ENCODE results near the gene DYRK1A. TPM values are rescaled to one million over a fixed set of nuclear protein-coding genes. Genes with fewer than 3 reads are reported as not detected.

The DYRK1A gene
- total RNA-seq, 6 experiments from 2014 or later: 35.8 to 47.3 (median 42.5) TPM

DNA sequence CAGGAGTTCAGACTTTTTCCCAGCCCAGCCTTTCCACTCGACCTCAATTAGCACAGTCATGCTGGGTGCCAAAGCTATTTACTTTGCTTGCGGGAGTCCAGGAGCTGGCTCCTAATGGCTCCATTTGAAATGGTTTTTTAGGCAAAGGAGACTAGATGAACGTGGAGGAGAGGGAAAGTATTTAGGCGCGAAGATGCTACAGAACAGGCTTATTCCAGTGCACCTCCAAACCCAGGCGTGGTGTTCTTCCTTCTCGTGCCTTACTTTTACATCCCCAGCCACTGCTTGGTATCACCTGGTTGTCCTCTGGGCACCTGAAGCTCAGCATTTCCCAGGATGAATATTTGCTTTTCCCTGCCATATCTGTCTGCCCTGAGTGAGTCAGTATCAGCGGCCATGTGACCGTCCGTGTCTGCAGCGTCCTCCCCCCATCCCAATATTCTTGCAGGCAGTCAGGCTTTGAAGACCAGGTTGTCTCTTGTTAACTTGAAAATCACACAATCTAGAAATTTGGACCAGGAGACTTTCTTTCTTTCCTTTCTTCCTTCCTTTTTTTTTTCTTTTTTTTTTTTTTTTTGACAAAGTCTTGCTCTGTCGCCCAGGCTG, 198.5 kb downstream of the DYRK1A start:
- H3K27me3 Mint-ChIP-seq (ENCODE audit: insufficient read depth): peaks cover 1% of the 10 kb centered on the region; the same call in 1 of the 2 replicates
- H3K4me1 Mint-ChIP-seq (ENCODE audit: low read depth): peaks cover 31% of the 10 kb centered on the region
- no peaks in the 10 kb centered on the region for H3K36me3 Mint-ChIP-seq (ENCODE audit: low read depth)
- peak overlapping the region; percentile 91 for H3K4me3 Mint-ChIP-seq
- no peaks in the 10 kb centered on the region for H3K9me3 Mint-ChIP-seq
- peak overlapping the region; percentile 99 for H3K27ac Mint-ChIP-seq
- no peak for DNase-seq
- TF ChIP-seq CTCF (IDR thresholded peaks at IDR 0.05): no peak

DNA sequence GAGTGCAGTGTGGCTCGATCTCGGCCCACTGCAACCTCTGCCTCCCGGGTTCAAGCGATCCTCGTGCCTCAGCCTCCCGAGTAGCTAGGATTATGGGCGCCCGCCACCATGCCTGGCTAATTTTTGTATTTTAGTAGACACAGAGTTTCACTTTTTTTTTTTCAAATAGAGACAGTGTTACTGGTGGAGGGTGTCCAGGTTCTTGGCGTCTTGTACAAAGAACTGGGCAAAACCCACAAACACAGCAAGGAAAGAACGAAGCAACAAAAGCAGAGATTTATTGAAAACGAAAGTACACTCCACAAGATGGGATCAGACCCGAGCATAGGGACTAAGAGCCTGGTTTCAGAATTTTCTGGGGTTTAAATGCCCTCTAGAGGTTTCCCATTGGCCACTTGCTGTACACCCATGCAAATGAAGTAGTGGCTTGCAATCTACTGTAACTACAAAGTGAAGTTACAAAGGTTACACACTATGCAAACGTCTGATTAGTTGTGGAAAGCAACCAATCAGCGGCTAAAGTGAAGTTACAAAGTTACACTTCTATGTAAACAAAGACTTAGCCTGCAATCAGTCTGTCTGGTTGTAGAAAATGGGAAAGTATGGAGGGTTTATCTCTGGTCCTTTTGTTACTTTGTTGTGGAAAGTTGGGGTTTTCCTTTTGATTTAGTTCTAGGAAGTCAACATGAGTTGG, 199.1 kb downstream of the DYRK1A start:
- H3K27me3 Mint-ChIP-seq (ENCODE audit: insufficient read depth): peaks cover 1% of the 10 kb centered on the region; the same call in 1 of the 2 replicates
- peaks cover 31% of the 10 kb centered on the region for H3K4me1 Mint-ChIP-seq (ENCODE audit: low read depth)
- peak overlapping the region; percentile 99 for H3K27ac Mint-ChIP-seq
- peak; percentile 40 for DNase-seq
- H3K36me3 Mint-ChIP-seq (ENCODE audit: low read depth): no peaks in the 10 kb centered on the region
- H3K4me3 Mint-ChIP-seq: peak overlapping the region; percentile 91
- 0 out of 2 replicates have a peak, but pooled peaks have one; percentile 18 for TF ChIP-seq CTCF (IDR thresholded peaks at IDR 0.05)
- no peaks in the 10 kb centered on the region for H3K9me3 Mint-ChIP-seq

GRCh38 chr21:37566790-37567615, 200.4 kb downstream of the DYRK1A start:
- TF ChIP-seq CTCF (IDR thresholded peaks at IDR 0.05): no peak
- Mint-ChIP-seq H3K4me1 (ENCODE audit: low read depth) (peaks cover 31% of the 10 kb centered on the region), H3K9me3 (no peaks in the 10 kb centered on the region), H3K27ac (no peak overlapping the region), H3K36me3 (ENCODE audit: low read depth) (no peaks in the 10 kb centered on the region), H3K4me3 (no peak overlapping the region), H3K27me3 (ENCODE audit: insufficient read depth) (peaks cover 7% of the 10 kb centered on the region)
- DNase-seq: no peak

DNA sequence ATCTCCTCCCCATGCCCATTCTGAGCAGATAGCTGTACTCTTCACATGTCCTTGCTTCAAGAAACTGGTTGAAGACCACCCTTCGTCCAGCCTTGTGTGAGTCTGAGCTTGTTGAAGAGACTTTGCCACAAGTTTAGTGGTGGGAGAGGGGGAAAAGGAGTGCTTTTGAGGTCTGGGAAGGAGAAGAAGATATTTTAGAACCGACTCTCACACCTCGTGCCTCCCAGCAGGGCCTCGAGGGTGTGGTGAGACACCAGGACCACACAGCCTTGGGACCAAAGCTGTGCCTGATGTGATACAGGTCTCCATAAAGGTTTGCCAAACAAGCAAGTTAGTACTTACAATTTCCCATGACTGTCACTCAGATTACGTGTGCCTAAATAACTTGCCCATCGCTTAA, 201.8 kb downstream of the DYRK1A start:
- peaks cover 7% of the 10 kb centered on the region for H3K27me3 Mint-ChIP-seq (ENCODE audit: insufficient read depth)
- no peak for DNase-seq
- no peaks in the 10 kb centered on the region for H3K9me3 Mint-ChIP-seq
- no peak for TF ChIP-seq CTCF (IDR thresholded peaks at IDR 0.05)
- no peak overlapping the region for H3K27ac Mint-ChIP-seq
- H3K4me3 Mint-ChIP-seq: no peak overlapping the region
- H3K4me1 Mint-ChIP-seq (ENCODE audit: low read depth): peaks cover 24% of the 10 kb centered on the region
- no peaks in the 10 kb centered on the region for H3K36me3 Mint-ChIP-seq (ENCODE audit: low read depth)

DNA sequence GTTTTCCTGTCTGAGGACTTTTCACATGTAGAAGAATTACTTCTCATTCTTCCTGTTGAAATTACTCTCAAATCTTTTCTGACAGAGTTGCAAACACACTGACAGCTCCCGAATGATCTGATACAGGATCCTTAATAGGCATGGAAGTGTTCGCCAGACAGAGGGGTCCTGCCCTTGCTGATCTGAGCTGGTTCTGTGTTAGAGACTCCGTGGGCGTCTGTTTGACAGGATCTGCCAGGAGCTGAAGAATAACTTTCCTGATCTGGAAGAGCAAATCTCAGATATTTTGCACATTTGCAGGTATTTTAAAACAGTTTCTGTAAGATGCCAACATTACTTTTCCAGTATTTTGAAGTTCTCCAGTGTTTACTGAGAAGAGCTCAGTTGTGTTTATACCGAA, 202.3 kb downstream of the DYRK1A start:
- H3K27ac Mint-ChIP-seq: no peak overlapping the region
- no peak overlapping the region for H3K4me3 Mint-ChIP-seq
- DNase-seq: no peak
- H3K27me3 Mint-ChIP-seq (ENCODE audit: insufficient read depth): peaks cover 7% of the 10 kb centered on the region
- TF ChIP-seq CTCF (IDR thresholded peaks at IDR 0.05): no peak
- no peaks in the 10 kb centered on the region for H3K36me3 Mint-ChIP-seq (ENCODE audit: low read depth)
- H3K4me1 Mint-ChIP-seq (ENCODE audit: low read depth): peaks cover 24% of the 10 kb centered on the region
- no peaks in the 10 kb centered on the region for H3K9me3 Mint-ChIP-seq

Measured in HFFc6 (cell line).